NT2/D1 (cell line): ENCODE data around the gene ERC1.

Source experiments
- DNase-seq: peaks from one replicate; pipeline ENCODE4 v3.0.0-alpha.2; 2011; ENCODE audit warnings: low read depth, low spot score
- H3K27me3 ChIP-seq: 2 replicates; pipeline ENCODE4 v1.6.0; 2011; ENCODE audit warnings: mild to moderate bottlenecking; ENCODE audit not compliant: insufficient read length, insufficient read depth
- H3K36me3 ChIP-seq: 2 replicates; pipeline ENCODE4 v1.6.1; 2011; ENCODE audit warnings: mild to moderate bottlenecking, low read length, mixed read lengths; ENCODE audit not compliant: insufficient read depth, insufficient read length
- H3K4me1 ChIP-seq: 2 replicates; pipeline ENCODE4 v1.5.1; 2011; ENCODE audit not compliant: insufficient read depth, insufficient read length
- H3K4me3 ChIP-seq: 2 replicates; pipeline ENCODE4 v1.5.1; 2011; ENCODE audit warnings: low read depth; ENCODE audit not compliant: insufficient read length
- H3K9ac ChIP-seq: 2 replicates; pipeline ENCODE4 v1.6.0; 2011; ENCODE audit warnings: low read depth; ENCODE audit not compliant: insufficient read length
- H3K9me3 ChIP-seq: 2 replicates; pipeline ENCODE4 v1.5.1; 2011; ENCODE audit warnings: mild to moderate bottlenecking, low read length; ENCODE audit not compliant: insufficient read depth
- SUZ12 ChIP-seq: IDR thresholded peaks from 2 replicates; pipeline ENCODE4 v1.6.1; 2011; ENCODE audit not compliant: insufficient read length, insufficient read depth; ENCODE audit errors: extremely low read depth
- YY1 ChIP-seq: IDR thresholded peaks from 2 replicates; pipeline ENCODE4 v1.6.1; 2011; ENCODE audit not compliant: insufficient read length, insufficient read depth
- ZNF274 ChIP-seq: IDR thresholded peaks from 2 replicates; pipeline ENCODE4 v1.6.1; 2011; ENCODE audit warnings: mild to moderate bottlenecking, low read depth, low read length

Gene ERC1

GRCh38 chr12:1369938-1370500, 379.0 kb downstream of the ERC1 start:
- DNase-seq: no peak
- no peak overlapping the region for H3K4me3 ChIP-seq
- TF ChIP-seq ZNF274 (no peak), SUZ12 (no peak), YY1 (no peak)
- H3K9ac ChIP-seq: no peak overlapping the region
- H3K36me3 ChIP-seq: peaks cover 16% of the 10 kb centered on the region
- H3K4me1 ChIP-seq: no peaks in the 10 kb centered on the region
- peaks cover 3% of the 10 kb centered on the region; the same call in 1 of the 2 replicates for H3K9me3 ChIP-seq
- H3K27me3 ChIP-seq: no peaks in the 10 kb centered on the region

GRCh38 chr12:1373901-1374735, 383.1 kb downstream of the ERC1 start:
- Histone ChIP-seq H3K36me3 (peaks cover 19% of the 10 kb centered on the region), H3K9ac (no peak overlapping the region), H3K4me3 (no peak overlapping the region), H3K4me1 (no peaks in the 10 kb centered on the region), H3K27me3 (no peaks in the 10 kb centered on the region), H3K9me3 (peaks cover 6% of the 10 kb centered on the region; the same call in 1 of the 2 replicates)
- TF ChIP-seq ZNF274 (no peak), YY1 (no peak), SUZ12 (no peak)
- DNase-seq: no peak

- Histone ChIP-seq H3K9ac (no peak overlapping the region), H3K9me3 (peaks cover 6% of the 10 kb centered on the region; the same call in 1 of the 2 replicates), H3K4me1 (no peaks in the 10 kb centered on the region), H3K36me3 (peaks cover 19% of the 10 kb centered on the region), H3K4me3 (no peak overlapping the region), H3K27me3 (no peaks in the 10 kb centered on the region)
- DNase-seq: no peak
- TF ChIP-seq ZNF274 (no peak), SUZ12 (no peak), YY1 (no peak)
These were observed 384.3 kb downstream of the ERC1 start for GRCh38 chr12:1375323-1375722.

- Histone ChIP-seq H3K4me3 (no peak overlapping the region), H3K9ac (no peak overlapping the region), H3K4me1 (no peaks in the 10 kb centered on the region), H3K9me3 (peaks cover 6% of the 10 kb centered on the region; the same call in 1 of the 2 replicates), H3K36me3 (peaks cover 13% of the 10 kb centered on the region), H3K27me3 (no peaks in the 10 kb centered on the region)
- no peak for DNase-seq
- TF ChIP-seq SUZ12: no peak
- TF ChIP-seq ZNF274: no peak
- TF ChIP-seq YY1: no peak
These were observed 386.1 kb downstream of the ERC1 start for GRCh38 chr12:1377117-1377516.

- peaks cover 6% of the 10 kb centered on the region; the same call in 1 of the 2 replicates for H3K9me3 ChIP-seq
- H3K4me1 ChIP-seq: no peaks in the 10 kb centered on the region
- H3K4me3 ChIP-seq: no peak overlapping the region
- H3K9ac ChIP-seq: no peak overlapping the region
- DNase-seq: no peak
- H3K36me3 ChIP-seq: peaks cover 10% of the 10 kb centered on the region
- no peaks in the 10 kb centered on the region for H3K27me3 ChIP-seq
- TF ChIP-seq SUZ12 (no peak), ZNF274 (no peak), YY1 (no peak)
These were observed 386.7 kb downstream of the ERC1 start for GRCh38 chr12:1377681-1378080.

GRCh38 chr12:1380171-1380851, 389.3 kb downstream of the ERC1 start:
- H3K4me3 ChIP-seq: no peak overlapping the region
- H3K27me3 ChIP-seq: no peaks in the 10 kb centered on the region
- no peaks in the 10 kb centered on the region for H3K36me3 ChIP-seq
- no peak overlapping the region for H3K9ac ChIP-seq
- DNase-seq: no peak
- no peaks in the 10 kb centered on the region for H3K4me1 ChIP-seq
- TF ChIP-seq SUZ12 (no peak), YY1 (no peak), ZNF274 (no peak)
- 0 out of 2 replicates have a peak, but pooled peaks cover under 1% of the 10 kb centered on the region for H3K9me3 ChIP-seq

- Histone ChIP-seq H3K9ac (no peak overlapping the region), H3K4me3 (no peak overlapping the region), H3K36me3 (no peaks in the 10 kb centered on the region), H3K9me3 (peaks cover 5% of the 10 kb centered on the region; the same call in 1 of the 2 replicates), H3K27me3 (no peaks in the 10 kb centered on the region), H3K4me1 (no peaks in the 10 kb centered on the region)
- TF ChIP-seq YY1 (no peak), ZNF274 (no peak), SUZ12 (no peak)
- no peak for DNase-seq
These were observed 391.1 kb downstream of the ERC1 start for GRCh38 chr12:1382151-1382550.
